ENCODE results near the gene RBM42.

RBM42 gene

GRCh38 chr19:35643255-35644205, 14.7 kb downstream of the RBM42 start:
- TF ChIP-seq CTCF (IDR thresholded peaks at IDR 0.05; ENCODE audit: low read depth, low read length, missing control alignments) = no peak
- peak overlapping the region; percentile 52 for H3K4me3 ChIP-seq (ENCODE audit: low read depth, low read length)
- peak; percentile 64 for DNase-seq (ENCODE audit: low read depth)

GRCh38 chr19:35644206-35644986, 15.6 kb downstream of the RBM42 start:
- peak; percentile 93 for DNase-seq (ENCODE audit: low read depth)
- TF ChIP-seq CTCF (IDR thresholded peaks at IDR 0.05; ENCODE audit: low read depth, low read length, missing control alignments) = no peak
- H3K4me3 ChIP-seq (ENCODE audit: low read depth, low read length) = peak overlapping the region; percentile 52

DNA sequence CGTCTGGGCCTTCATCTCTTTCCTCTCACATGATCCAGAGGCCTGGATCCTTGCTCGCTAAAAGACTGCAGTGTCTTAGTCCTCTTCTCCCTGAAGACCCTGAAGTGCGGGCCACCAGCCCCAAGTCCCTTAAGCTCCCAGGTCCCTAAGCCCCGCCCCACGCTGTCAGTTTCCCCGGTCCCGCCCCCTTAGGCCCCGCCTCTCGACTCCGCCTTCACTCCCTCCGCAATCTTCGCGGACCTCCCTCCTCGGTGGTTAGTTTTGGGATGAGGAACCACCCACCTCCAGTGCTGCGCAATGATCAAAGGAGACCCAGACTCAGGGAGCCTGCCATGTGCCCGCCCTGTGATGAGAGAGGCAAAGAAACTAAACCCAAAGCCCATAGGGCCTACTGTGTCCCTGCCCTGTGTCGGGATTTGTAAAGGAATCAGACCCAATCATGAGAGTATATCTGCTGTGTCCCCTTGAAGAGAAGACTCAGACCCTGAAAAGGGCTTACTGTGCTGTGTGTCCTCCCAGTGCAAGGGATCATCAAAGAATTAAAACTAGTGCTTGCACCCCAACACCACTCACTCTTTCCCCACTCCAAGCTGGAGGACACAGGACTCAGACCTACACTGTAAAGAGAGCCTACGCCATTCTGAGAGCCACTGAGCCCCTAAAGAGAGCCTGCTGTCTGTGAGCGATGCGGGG, 16.3 kb downstream of the RBM42 start:
- H3K4me3 ChIP-seq (ENCODE audit: low read depth, low read length) = peak overlapping the region; percentile 52
- DNase-seq (ENCODE audit: low read depth) = no peak
- no peak for TF ChIP-seq CTCF (IDR thresholded peaks at IDR 0.05; ENCODE audit: low read depth, low read length, missing control alignments)

GRCh38 chr19:35645680-35646511, 17.1 kb downstream of the RBM42 start:
- TF ChIP-seq CTCF (IDR thresholded peaks at IDR 0.05; ENCODE audit: low read depth, low read length, missing control alignments) = no peak
- H3K4me3 ChIP-seq (ENCODE audit: low read depth, low read length) = no peak overlapping the region
- no peak for DNase-seq (ENCODE audit: low read depth)

DNA sequence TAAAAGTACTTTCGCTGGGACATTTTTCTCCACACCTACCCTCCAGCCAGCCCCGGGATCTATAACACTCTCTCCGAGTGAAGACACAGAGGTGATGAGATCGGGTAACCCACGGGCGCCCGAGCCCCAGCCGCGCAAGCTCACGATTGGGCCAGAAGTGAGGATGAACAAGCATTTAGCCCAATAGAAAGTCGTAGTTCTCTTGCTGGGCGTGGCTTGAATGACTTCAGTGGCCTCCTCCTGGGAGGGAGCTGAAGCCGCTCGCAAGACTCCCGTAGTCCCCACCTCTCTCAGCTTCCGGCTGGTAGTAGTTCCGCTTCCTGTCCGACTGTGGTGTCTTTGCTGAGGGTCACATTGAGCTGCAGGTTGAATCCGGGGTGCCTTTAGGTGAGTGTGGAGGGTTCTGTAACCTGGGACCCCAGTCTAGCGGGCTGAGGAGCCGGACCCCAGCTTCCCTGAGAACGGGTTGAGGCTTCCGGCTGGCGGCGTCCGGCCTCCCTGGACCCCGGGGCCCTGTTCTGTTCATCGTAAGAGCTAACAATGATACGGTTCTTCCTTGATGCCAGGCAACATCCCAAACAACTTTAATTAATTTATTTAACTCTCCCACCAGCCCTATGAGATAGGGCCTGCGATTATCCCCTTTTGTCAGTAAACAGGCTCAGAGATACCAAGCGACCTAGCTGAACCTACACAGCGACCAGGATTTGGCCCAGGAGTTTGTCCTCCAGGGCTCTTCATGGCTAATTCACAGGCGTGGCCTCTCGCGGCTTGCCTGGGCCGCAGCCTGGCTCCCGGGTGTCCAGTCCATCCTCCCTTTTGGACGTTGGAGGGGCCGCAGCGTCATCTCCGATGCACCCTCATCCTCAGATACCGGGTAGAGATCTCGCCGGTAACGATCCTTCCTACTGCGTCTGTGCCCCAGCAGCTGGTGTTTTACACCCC, 19.5 kb downstream of the RBM42 start, which contains the start of gene COX6B1:
Gene COX6B1 (plus strand): TSS at position 307 of the 945 bp plus-strand sequence. CDS start 2,921 bp downstream, outside the sequence.
- peak; percentile 97 for DNase-seq (ENCODE audit: low read depth)
- TF ChIP-seq CTCF (IDR thresholded peaks at IDR 0.05; ENCODE audit: low read depth, low read length, missing control alignments) = no peak
- H3K4me3 ChIP-seq (ENCODE audit: low read depth, low read length) = peak within 1 kb of the TSS; percentile 88
